Limb (tissue), 2 donors: ENCODE results near the gene OIP5.
"Not testable (repeated sequence)": the region's sequence is repeated elsewhere in the genome, so short reads cannot be mapped to it uniquely, and the experiment has no call there.

Experiments
- DNase-seq, 2 donors: peaks; one replicate each; pipeline ENCODE4 v3.0.0-alpha.2; 2016; ENCODE audit errors: extremely low spot score in 2 of 2

The OIP5 gene

DNA sequence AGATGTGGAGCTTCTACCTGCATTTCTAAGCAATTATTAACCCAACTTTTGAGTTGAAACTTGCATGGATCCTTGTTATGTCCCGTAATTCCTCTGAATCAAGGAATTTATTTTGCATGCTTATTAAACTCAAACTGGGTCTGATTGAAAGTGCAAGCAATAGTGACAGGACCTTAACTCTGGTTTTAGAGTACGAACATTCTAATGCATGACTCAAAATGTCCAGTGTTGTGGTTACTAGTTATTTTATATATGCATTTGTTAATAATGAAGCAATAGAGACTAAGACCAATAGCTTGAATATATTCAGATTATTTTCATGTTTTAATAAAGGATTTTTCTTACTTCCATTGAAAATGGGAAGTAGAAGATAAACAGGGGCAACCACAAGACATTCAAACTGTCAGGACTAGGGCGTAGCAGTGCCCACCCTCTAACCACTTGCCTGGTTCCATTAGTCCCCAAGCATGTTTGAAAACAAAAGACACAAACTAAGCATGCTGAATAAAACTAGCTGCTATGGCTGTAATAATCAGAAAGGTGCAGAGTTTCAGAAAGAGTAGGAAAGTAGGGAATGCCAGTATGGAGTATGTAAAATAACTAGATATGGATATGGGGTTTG, 28.1 kb downstream of the OIP5 start:
- DNase-seq = no peak

GRCh38 chr15:41301587-41301986, 30.8 kb downstream of the OIP5 start:
- no peak for DNase-seq

DNA sequence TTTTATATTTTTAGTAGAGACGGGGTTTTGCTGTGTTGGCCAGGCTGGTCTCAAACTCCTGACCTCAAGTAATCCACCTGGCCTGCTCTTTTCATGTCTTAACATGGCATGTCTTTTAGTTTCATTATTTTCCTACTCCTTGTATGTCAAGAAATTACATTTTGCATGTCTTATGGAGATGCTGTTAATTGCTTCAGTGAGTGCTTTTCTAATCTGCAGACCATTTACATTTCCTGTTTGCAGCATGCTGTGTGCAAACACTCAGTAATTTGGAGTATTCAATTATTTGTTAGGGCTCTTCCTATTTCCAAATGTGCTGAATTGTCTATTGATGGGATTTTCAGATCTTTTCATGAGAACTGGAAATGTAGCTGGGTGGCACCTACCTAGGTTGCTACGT, 31.3 kb downstream of the OIP5 start:
- DNase-seq = not testable (repeated sequence)

- DNase-seq = no peak
Observed at GRCh38 chr15:41292521-41292920, 39.9 kb downstream of the OIP5 start.

- no peak for DNase-seq
Observed at GRCh38 chr15:41291065-41291631, 41.2 kb downstream of the OIP5 start.

- DNase-seq = no peak
Observed at GRCh38 chr15:41289953-41290352, 42.4 kb downstream of the OIP5 start.

GRCh38 chr15:41288464-41288863, 43.9 kb downstream of the OIP5 start:
- DNase-seq = no peak

DNA sequence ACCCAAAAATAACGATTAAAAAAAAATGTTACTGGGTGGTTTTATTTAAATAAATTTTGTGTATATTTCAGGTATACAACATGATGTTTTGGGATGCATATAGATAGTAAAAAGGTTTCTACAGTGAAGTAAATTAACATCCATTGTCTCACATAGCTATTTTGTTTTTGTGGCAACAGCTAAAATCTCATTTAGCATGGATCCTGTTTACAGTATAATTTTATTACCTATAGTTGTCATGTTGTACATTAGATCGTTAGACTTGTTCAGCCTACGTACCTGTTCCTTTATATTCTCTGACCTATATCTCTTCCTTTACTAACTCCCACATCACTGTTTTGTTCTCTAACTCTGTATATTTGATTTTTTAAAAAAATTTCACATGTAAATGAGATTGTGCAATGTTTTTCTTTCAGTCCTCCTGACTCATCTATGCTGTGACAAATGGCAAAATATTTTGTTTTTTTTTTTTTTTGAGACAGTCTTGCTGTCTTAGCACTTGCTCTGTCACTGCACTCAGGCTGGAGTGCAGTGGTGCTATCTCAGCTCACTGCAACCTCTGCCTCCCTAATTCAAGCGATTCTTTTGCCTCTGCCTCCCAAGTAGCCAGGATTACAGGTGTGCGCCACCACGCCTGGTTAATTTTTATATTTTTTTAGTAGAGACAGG, 45.6 kb downstream of the OIP5 start:
- DNase-seq = no peak

DNA sequence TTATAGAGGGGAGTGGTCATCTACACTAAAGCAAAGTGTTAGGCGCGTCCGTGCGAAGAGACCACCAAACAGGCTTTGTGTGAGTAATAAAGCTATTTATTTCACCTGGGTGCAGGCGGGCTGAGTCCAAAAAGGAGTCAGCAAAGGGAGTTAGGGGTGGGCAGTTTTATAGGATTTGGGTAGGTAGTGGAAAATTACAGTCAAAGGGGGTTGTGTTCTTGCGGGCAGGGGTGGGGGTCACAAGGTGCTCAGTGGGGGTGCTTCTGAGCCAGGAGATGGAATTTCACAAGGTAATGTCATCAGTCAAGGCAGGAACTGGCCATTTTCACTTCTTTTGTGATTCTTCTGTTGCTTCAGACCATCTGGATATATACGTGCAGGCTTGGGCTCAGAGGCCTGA, 47.1 kb downstream of the OIP5 start:
- no peak for DNase-seq

DNA sequence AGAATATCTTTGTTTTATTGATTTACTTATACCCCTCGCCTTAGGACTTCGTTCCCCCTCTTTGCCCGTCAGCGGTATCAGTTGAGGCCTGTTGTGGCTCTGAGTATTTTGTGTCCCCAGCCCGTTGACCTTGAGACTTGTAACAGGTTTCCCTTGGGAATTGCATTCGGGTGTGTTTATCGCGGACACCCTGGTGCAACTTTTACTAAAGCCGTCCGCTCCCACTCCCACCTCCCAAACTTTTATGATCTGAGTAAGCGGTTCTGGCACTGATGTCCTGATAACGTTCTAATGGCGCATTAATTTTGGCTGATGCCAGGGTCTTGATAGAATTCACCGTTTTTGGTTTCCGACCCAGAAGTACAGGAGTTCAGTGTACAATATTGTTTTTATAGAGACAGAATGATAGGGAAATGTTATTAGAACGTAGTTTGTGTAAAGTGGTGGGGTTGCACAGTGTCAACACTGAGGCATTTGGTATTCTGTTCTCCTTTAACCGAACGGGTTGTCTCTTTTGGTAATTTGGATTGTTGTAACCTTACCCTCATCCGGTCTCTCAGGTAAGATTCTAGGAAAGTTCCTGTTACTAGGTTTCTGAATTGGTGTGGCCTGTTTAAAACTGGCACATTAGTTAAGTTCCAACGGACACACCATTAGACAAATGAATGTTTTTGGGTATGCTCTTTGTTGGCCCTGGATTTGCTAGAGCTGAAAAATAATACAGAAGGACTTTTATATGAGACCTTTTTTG, 47.8 kb downstream of the OIP5 start:
- DNase-seq = peak in 1 of 2 donors; percentile 12

- DNase-seq = peak; percentile 98
Observed at GRCh38 chr15:41283653-41284426, 48.6 kb downstream of the OIP5 start.

GRCh38 chr15:41282980-41283652, 49.3 kb downstream of the OIP5 start:
- not testable (repeated sequence) for DNase-seq

DNA sequence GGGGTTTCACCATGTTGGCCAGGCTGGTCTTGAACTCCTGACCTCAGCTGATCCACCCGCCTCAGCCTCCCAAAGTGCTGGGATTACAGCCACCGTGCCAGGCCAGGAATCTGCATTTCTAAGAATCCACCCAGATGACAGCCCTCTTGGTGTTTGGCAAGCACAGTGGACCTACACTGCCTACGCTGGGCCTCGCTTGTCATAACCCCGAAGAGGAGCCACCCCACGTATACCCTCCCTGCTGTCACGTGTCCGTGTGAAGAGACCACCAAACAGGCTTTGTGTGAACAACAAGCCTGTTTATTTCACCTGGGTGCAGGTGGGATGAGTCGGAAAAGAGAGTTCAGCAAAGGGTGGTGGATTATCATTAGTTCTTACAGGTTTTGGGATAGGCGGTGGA, 50.0 kb downstream of the OIP5 start:
- DNase-seq = not testable (repeated sequence)

DNA sequence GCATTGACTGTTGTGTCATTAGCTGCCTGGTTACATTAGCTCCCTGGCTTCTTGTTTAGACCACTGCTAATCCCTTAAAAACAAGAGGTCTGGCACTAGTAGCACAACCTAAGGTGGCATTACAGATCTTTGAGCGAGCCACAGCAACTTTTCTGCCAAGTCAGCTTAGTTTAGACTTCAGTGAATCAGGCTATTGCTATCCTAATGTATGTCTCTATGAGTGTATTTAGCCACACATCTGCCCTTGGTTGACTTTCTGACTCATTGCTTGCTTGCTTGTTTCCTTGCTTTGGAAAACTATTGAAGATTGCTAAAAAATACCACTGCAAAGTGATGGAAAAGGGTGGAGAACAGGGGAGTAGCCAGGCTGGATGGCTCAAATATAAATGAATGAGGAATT, 51.2 kb downstream of the OIP5 start:
- DNase-seq = no peak

DNA sequence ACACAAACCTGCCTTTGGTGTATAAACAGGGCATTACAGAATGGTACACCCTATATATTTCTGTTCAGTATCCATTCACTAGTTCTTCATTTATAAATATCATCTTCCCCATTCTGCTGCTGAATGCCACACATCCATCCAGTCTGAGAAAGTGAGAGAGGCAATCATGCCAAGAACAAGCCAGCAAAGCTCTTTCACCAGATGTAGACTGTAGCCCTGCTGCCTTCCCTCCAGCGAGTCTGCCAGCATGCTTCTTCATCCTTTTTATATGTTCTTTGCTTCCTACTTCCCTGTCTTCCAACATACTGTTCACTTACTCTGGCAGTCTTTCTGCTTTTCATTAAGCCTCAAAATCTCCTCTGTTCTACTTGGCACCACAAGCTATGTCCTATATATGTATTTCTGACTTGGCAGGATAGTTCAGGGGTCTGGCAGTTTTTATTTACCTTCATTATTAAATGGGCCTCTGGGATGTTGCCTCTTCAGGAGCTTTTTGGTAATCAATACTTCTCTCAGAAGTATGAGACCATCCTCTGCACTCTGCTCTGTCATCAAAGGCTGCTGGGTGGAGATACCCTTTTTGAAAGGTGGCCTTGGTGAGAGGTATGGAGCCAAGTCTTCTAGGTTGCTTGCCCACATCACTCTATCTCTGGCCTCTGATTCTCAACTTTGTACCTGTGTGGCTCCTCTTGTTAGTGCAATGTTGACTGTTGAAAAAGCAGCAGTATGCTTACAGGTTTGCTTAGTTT, 52.7 kb downstream of the OIP5 start:
- no peak for DNase-seq

DNA sequence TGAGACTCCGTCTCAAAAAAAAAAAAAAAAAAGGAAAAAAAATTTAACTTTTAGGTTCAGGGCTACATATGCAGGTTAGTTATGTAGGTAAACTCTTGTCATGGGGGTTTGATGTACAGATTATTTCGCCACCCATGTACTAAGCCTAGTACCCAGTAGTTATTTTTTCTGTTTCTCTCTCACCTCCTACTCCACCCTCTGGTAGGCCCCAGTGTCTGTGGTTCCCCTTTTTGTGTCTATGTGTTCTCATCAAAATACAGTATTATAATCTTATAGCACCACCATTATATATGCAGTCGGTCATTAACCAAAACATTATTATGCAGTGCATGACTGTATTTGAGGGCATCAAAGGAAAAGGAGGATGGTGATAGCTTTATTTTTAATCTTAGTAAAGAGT, 54.1 kb downstream of the OIP5 start:
- no peak for DNase-seq

GRCh38 chr15:41276831-41277230, 55.6 kb downstream of the OIP5 start:
- no peak for DNase-seq

DNA sequence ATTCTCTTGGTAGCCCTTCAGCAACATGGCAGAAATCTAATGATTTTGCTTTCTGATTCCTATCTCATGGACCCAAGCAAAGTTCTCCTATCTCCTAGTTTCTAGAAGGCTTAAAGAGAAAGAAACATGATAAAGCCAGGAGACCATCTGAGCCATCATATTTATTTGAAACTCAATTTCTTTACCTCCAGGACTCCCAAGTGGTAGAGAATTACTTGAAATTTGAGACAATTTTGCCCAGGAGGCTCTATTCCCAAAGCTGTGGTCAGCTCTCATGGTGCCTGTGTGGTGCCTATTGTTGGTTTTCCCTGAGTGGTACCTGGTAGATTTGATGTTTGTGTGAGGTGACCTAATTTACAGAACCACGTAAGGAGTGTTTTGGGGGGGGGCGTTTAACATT, 62.5 kb downstream of the OIP5 start:
- DNase-seq = no peak

- no peak for DNase-seq
Observed at GRCh38 chr15:41263891-41264351, 68.5 kb downstream of the OIP5 start.

GRCh38 chr15:41262571-41262970, 69.8 kb downstream of the OIP5 start:
- no peak for DNase-seq
